ENCODE data around the gene SVIL. TPM values are rescaled to one million over a fixed set of nuclear protein-coding genes. Genes with fewer than 3 reads are reported as not detected.

The SVIL gene
- total RNA-seq, 1 experiment from 2014 or later, result 166 TPM

- TF ChIP-seq EZH2 (IDR thresholded peaks at IDR 0.05; ENCODE audit: low read depth) (no peak), CTCF (conservative IDR thresholded peaks at IDR 0.05) (no peak)
- H3K4me2 ChIP-seq, result no peak overlapping the region
- H3K9me2 ChIP-seq (ENCODE audit: insufficient read depth), result no peaks in the 10 kb centered on the region
- H3F3A ChIP-seq (ENCODE audit: insufficient read depth, low read depth), result no peaks in the 10 kb centered on the region
- no TSS peak for BruUV-seq (replicated peaks)
- H3K27ac ChIP-seq, result no peak overlapping the region
- no peak overlapping the region for H2AFZ ChIP-seq
- no peaks in the 10 kb centered on the region for H3K9me3 ChIP-seq (ENCODE audit: insufficient read depth, low read depth)
- H3K27me3 ChIP-seq (ENCODE audit: insufficient read depth, low read depth), result no peaks in the 10 kb centered on the region
- no peaks in the 10 kb centered on the region for H3K4me1 ChIP-seq (replicated peaks; ENCODE audit: insufficient read depth)
- no peaks in the 10 kb centered on the region for H4K20me1 ChIP-seq (ENCODE audit: insufficient read depth)
- intact Hi-C loops (cut with micrococcal nuclease; ENCODE audit: unreplicated experiment), result no loop called here
- DNase-seq, result no peak
- no peak overlapping the region for H3K4me3 ChIP-seq
- CTCF ChIA-PET, result interaction anchor here (0.6 kb wide), 2 partner anchors 14 to 34 kb away, joined by 17 to 20 read pairs; no protein-coding TSS in a partner anchor
- no peaks in the 10 kb centered on the region for H3K79me2 ChIP-seq (ENCODE audit: low read depth)
- H3K36me3 ChIP-seq (ENCODE audit: low read depth), result 0 out of 2 replicates have a peak, but pooled peaks cover 4% of the 10 kb centered on the region
- POLR2A ChIA-PET (ENCODE audit: unreplicated experiment), result no interaction called here
Measured at GRCh38 chr10:29481906-29482440, 152.8 kb downstream of the SVIL start.

GRCh38 chr10:29479981-29480954 is 154.5 kb downstream of the SVIL start:
- Histone ChIP-seq H3K36me3 (ENCODE audit: low read depth) (no peaks in the 10 kb centered on the region), H3K4me1 (replicated peaks; ENCODE audit: insufficient read depth) (no peaks in the 10 kb centered on the region), H3F3A (ENCODE audit: insufficient read depth, low read depth) (no peaks in the 10 kb centered on the region), H3K9me2 (ENCODE audit: insufficient read depth) (no peaks in the 10 kb centered on the region), H3K4me3 (no peak overlapping the region), H3K4me2 (no peak overlapping the region), H3K27me3 (ENCODE audit: insufficient read depth, low read depth) (no peaks in the 10 kb centered on the region), H4K20me1 (ENCODE audit: insufficient read depth) (no peaks in the 10 kb centered on the region), H3K79me2 (ENCODE audit: low read depth) (no peaks in the 10 kb centered on the region), H3K9me3 (ENCODE audit: insufficient read depth, low read depth) (no peaks in the 10 kb centered on the region), H3K27ac (no peak overlapping the region), H2AFZ (no peak overlapping the region)
- CTCF ChIA-PET, result no interaction called here
- BruUV-seq (replicated peaks), result no TSS peak
- no peak for TF ChIP-seq CTCF (conservative IDR thresholded peaks at IDR 0.05)
- TF ChIP-seq EZH2 (IDR thresholded peaks at IDR 0.05; ENCODE audit: low read depth), result no peak
- DNase-seq, result no peak
- intact Hi-C loops (cut with micrococcal nuclease; ENCODE audit: unreplicated experiment), result no loop called here
- POLR2A ChIA-PET (ENCODE audit: unreplicated experiment), result no interaction called here

- H3K4me1 ChIP-seq (replicated peaks; ENCODE audit: insufficient read depth), result no peaks in the 10 kb centered on the region
- no peak overlapping the region for H2AFZ ChIP-seq
- POLR2A ChIA-PET (ENCODE audit: unreplicated experiment), result no interaction called here
- CTCF ChIA-PET, result no interaction called here
- H3K9me3 ChIP-seq (ENCODE audit: insufficient read depth, low read depth), result no peaks in the 10 kb centered on the region
- intact Hi-C loops (cut with micrococcal nuclease; ENCODE audit: unreplicated experiment), result no loop called here
- H3K36me3 ChIP-seq (ENCODE audit: low read depth), result no peaks in the 10 kb centered on the region
- no peaks in the 10 kb centered on the region for H4K20me1 ChIP-seq (ENCODE audit: insufficient read depth)
- H3K4me3 ChIP-seq, result no peak overlapping the region
- no peaks in the 10 kb centered on the region for H3K27me3 ChIP-seq (ENCODE audit: insufficient read depth, low read depth)
- H3K9me2 ChIP-seq (ENCODE audit: insufficient read depth), result no peaks in the 10 kb centered on the region
- TF ChIP-seq EZH2 (IDR thresholded peaks at IDR 0.05; ENCODE audit: low read depth) (no peak), CTCF (conservative IDR thresholded peaks at IDR 0.05) (no peak)
- no peak overlapping the region for H3K27ac ChIP-seq
- BruUV-seq (replicated peaks), result no TSS peak
- H3K79me2 ChIP-seq (ENCODE audit: low read depth), result no peaks in the 10 kb centered on the region
- no peak overlapping the region for H3K4me2 ChIP-seq
- H3F3A ChIP-seq (ENCODE audit: insufficient read depth, low read depth), result no peaks in the 10 kb centered on the region
- no peak for DNase-seq
Measured at GRCh38 chr10:29479081-29479925, 155.5 kb downstream of the SVIL start.
